ENCODE measurements around the gene SMIM23. TPM values are rescaled to one million over a fixed set of nuclear protein-coding genes. Genes with fewer than 3 reads are reported as not detected.

SMIM23 gene
- total RNA-seq, 1 donor, result not detected

DNA sequence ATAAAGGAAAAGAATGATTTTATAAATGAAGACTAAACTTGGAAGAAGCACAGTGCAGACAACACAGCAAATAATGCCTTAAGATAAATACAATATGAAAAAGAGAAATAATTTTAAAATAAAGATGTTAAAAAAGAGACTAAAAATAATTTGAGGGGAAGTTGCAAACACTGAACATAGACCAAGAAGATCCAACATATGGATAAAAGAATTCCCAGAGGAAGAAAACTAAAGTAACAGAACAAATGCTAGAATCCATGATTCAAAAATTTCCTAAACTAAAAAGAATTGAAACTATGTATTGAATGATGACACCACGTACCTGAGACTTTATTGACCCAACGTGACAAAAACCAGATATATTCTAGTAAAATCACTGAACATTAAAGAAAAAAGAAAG, 18.7 kb upstream of the SMIM23 start:
- TF ChIP-seq, protein P1, sequence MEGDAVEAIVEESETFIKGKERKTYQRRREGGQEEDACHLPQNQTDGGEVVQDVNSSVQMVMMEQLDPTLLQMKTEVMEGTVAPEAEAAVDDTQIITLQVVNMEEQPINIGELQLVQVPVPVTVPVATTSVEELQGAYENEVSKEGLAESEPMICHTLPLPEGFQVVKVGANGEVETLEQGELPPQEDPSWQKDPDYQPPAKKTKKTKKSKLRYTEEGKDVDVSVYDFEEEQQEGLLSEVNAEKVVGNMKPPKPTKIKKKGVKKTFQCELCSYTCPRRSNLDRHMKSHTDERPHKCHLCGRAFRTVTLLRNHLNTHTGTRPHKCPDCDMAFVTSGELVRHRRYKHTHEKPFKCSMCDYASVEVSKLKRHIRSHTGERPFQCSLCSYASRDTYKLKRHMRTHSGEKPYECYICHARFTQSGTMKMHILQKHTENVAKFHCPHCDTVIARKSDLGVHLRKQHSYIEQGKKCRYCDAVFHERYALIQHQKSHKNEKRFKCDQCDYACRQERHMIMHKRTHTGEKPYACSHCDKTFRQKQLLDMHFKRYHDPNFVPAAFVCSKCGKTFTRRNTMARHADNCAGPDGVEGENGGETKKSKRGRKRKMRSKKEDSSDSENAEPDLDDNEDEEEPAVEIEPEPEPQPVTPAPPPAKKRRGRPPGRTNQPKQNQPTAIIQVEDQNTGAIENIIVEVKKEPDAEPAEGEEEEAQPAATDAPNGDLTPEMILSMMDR (IDR thresholded peaks at IDR 0.05; ENCODE audit: insufficient read depth, low read depth, low read length), result no peak
- no peak overlapping the region for H3K4me3 ChIP-seq (ENCODE audit: low read depth, low read length)
- DNase-seq (ENCODE audit: low read depth), result no peak

DNA sequence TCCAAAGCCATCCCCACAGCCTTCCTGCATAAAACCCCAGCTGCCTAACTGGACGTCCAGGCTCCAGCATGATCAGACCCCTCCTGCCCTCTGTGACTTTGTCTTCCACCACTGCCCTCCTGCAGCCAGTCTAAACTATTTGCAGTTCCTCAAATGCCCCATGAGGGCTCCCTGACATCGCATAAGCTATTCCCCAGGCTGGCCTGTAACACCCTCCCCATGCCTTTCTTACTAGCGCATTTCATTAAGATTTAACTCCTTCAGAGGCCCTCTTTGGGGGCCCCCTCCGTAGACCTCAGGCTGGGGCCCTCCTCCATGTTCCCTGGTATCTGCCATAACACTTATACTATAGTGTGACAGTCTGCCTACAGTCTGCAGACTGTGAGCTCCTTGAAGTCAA, 15.5 kb upstream of the SMIM23 start:
- no peak for DNase-seq (ENCODE audit: low read depth)
- TF ChIP-seq, protein P1 (IDR thresholded peaks at IDR 0.05; ENCODE audit: insufficient read depth, low read depth, low read length), result no peak
- H3K4me3 ChIP-seq (ENCODE audit: low read depth, low read length), result no peak overlapping the region

GRCh38 chr5:171771856-171772255, 13.8 kb upstream of the SMIM23 start:
- H3K4me3 ChIP-seq (ENCODE audit: low read depth, low read length), result no peak overlapping the region
- no peak for DNase-seq (ENCODE audit: low read depth)
- TF ChIP-seq, protein P1 (IDR thresholded peaks at IDR 0.05; ENCODE audit: insufficient read depth, low read depth, low read length), result no peak

DNA sequence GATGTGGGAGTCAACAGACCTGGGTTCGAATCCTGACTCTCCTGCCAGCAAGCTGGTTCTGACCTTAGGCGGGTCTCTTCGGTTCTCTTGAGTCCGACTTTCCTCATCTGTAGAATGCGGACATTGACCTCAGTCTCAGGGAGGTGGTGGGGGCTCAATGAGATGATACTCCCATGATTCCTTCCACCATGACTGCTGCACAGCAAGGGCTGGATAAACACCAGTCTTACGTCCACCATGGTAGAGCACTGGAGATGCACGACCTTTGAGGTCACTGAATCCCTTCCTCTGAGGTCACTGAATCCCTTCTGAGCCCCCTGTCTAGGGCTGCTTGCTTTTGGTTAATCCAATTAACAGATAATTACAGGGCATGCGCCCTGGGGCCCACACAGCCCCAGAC, 12.5 kb upstream of the SMIM23 start:
- H3K4me3 ChIP-seq (ENCODE audit: low read depth, low read length), result no peak overlapping the region
- DNase-seq (ENCODE audit: low read depth), result no peak
- TF ChIP-seq, protein P1 (IDR thresholded peaks at IDR 0.05; ENCODE audit: insufficient read depth, low read depth, low read length), result no peak

DNA sequence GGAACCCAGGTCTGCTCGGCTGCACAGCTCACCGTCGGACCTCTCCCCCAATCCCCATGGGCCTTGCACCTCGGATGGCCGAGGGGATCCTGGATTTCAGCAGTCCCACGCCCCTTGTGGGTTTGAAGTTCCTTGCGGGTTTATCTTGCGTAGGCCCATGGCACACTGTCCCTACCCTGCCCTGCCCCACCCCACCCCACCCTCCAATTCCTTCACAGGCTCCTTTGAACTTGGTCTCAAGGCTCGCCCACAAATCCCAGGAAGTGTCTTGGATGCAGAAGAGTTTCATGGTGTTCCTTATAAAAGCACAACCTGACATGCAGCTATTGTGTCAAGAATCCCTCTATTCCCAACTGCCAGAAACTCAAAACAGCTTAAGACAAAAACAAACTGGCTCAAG, 11.2 kb upstream of the SMIM23 start:
- TF ChIP-seq, protein P1 (IDR thresholded peaks at IDR 0.05; ENCODE audit: insufficient read depth, low read depth, low read length), result no peak
- DNase-seq (ENCODE audit: low read depth), result no peak

DNA sequence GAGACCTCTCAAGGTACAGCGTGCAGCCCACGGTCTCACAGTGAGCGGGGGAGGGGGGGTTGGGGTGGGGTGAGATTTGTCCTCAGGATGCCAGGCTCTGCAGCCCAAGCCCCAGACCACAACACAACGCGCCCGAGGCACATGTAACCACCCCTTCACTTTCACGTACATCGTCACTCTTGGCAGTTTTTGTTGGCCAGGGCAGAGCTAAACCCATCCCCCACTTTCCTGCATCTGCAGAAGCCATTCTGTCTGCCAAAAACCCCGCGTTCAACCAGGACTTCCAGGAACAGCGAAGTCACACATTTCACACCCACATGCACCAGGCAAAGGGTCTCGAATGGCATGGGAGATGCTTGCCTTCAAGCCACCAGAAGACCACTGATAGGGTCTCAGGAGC, 9.4 kb upstream of the SMIM23 start:
- no peak overlapping the region for H3K4me3 ChIP-seq (ENCODE audit: low read depth, low read length)
- DNase-seq (ENCODE audit: low read depth), result no peak
- TF ChIP-seq, protein P1 (IDR thresholded peaks at IDR 0.05; ENCODE audit: insufficient read depth, low read depth, low read length), result no peak

More for the DNA sequence above, 11.2 kb upstream of the SMIM23 start:
- no peak overlapping the region for H3K4me3 ChIP-seq (ENCODE audit: low read depth, low read length)

All from fibroblast of villous mesenchyme (primary cell).